ENCODE data around the gene VPS4A. TPM values are rescaled to one million over a fixed set of nuclear protein-coding genes. Genes with fewer than 3 reads are reported as not detected.

VPS4A gene
- total RNA-seq, 1 donor from 2014 or later, result 29.6 TPM

DNA sequence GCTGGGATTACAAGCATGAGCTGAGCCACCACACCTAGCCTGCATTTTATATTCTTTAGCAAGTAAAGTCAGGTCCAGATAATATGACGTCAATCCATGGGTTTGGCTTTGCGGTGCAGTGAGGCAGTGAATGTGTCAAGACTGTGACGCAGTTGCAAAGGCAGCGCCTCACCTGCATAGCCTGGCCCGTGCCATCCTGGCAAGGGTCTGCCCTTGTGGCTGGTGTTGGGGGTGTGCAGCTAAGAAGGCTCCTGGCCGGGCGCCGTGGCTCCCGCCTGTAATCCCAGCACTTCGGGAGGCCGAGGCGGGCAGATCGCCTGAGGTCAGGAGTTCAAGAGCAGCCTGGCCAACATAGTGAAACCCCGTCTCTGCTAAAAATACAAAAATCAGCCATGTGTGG is 12.3 kb downstream of the VPS4A start:
- no peak for DNase-seq (ENCODE audit: missing footprints)
- ATAC-seq, result no peak
- intact Hi-C loops (cut with DNase I), result no loop called here

DNA sequence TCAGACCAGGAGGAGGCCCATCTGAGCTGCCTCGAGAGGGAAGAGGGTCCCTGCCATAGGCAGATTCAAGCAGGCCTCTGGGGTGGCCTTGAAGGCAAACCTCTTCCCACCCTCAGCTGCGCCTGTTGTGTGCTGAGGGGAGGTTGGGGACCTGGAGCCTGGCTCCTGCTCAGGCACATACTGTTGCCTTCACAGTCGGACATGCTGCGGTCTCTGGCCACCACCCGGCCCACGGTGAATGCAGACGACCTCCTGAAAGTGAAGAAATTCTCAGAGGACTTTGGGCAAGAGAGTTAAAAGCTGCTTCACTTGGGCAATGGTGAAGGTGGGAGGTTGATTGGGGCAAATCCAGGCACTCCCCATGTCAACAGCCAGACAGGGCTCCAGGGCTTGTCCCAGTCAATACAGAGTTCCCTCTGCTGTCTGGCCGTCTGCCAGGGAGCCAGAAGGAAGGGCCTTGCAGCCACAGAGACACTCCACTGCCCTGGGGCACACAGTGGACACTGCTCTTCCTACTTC is 12.9 kb downstream of the VPS4A start:
- intact Hi-C loops (cut with DNase I), result no loop called here
- ATAC-seq (peak; percentile 59), DNase-seq (ENCODE audit: missing footprints) (peak; percentile 86)

DNA sequence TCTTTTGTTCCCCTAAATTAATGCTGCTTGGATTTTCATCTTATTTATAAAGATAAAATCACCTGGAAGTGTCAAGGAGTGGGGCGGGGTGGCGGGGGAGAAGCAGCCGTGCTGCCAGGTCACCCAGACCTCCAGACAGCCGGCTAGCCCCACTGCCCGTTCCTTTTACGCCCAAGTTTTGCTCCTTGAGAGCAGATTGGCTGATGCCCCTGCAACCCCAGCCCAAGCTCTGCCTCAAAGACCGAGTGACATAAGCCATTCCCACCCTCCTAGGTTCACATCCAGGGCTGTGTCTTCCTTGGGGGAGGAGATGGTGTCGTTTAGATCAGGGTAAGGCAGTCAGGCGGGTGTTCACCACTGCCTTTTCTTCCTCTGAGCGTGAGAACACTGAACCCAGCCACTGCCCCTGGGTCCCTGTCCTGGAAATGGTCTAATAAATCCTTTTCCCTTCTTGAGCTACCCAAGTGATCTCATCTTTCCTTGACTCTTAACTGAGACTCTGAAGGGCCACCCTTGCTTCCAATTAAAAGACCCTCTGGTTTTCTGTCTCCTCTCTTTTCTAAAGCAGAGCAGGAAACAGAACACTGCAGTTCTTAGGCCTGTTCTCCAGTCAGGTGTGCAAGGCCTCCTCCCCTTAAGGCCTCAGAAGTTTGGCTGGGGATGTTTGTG is 13.6 kb downstream of the VPS4A start:
- ATAC-seq (no peak), DNase-seq (ENCODE audit: missing footprints) (no peak)
- intact Hi-C loops (cut with DNase I), result no loop called here

GRCh38 chr16:69325784-69326171 is 14.6 kb downstream of the VPS4A start:
- intact Hi-C loops (cut with DNase I), result no loop called here
- DNase-seq (ENCODE audit: missing footprints) (no peak), ATAC-seq (no peak)

DNA sequence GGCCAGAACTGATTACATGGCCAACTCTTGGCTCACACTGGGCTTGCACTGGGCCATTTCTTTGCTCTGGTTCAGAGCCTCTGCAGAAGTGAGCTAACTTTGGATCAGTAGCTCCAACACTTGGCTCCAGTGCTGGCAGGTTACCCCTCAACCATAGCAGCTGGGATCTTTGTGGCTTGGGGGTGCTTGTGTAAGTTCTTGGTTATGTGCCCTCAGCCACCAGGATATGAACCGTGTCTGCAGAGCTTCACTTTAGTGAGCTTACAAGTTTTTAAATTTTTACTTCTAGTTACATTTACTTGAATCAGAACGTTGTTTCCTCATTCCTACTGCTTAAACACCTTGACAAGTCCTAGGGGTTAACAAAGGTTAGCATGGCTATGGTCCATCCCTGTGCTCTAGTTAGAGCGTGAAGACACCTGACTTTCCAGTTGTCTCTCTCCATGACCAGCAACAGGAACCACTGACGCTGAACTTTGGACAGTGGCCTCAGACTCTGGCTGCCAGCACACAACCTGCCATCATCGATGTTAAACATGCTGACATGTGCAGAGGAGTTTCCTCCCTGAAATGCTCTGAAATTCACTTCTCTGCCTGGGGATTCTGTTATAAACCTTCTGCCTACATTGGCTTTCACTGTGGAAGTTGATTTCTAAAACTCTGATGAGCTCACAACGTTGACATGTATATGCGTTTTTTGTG is 15.2 kb downstream of the VPS4A start:
- no peak for ATAC-seq
- intact Hi-C loops (cut with DNase I), result no loop called here

DNA sequence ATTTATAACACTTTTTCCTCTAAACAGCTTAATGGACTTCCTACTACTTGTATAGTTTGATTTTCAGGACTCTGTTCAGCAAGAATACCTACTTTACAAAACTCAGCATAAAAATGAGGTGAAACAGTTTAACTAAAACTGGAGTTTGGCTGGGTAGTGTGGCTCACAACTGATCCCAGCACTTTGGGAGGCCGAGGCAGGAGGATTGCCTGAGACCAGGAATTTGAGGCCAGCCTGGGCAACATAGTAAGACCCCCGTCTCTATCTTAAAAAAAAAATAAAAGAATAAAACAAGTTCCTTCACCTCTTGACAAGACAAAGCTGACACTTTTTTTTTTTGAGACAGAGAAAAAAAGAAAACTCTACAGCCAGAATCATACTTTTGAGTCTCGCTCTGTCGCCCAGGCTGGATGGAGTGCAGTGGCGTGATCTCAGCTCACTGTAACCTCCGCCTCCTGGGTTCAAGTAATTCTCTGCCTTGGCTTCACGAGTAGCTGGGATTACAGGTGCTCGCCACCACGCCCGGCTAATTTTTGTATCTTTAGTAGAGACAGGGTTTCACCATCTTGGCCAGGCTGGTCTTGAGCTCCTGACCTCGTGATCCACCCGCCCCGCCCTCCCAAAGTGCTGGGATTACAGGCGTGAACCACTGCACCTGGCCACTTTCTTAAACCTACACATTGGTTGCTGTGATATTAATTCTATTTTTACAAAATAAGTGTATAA is 16.6 kb downstream of the VPS4A start:
- DNase-seq (ENCODE audit: missing footprints) (no peak), ATAC-seq (no peak)
- intact Hi-C loops (cut with DNase I), result no loop called here

More for the DNA sequence above, 15.2 kb downstream of the VPS4A start:
- no peak for DNase-seq (ENCODE audit: missing footprints)

DNA sequence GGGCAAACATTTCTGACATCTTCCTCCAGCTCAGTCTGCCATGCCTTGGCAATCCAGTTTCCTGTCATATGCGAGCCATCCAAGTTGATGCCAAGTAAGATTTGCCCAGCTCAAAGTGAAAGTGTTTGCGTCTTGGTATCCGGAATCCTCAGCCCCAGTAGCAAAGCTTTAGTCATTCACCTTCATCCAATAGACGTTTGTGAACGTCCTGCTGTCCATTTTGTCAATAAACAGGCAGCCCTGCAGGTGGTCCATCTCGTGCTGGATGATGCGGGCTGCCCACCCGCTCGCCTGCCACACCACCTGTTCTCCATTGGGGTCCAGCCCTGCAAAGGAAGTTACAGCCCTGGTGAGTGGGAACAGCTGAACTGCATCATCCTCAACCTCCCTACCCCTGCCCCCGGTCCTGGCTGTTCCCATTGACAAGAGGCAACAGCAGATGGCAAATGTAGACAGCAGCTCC is 17.7 kb downstream of the VPS4A start:
- ATAC-seq, result no peak
- intact Hi-C loops (cut with DNase I), result no loop called here
- no peak for DNase-seq (ENCODE audit: missing footprints)

DNA sequence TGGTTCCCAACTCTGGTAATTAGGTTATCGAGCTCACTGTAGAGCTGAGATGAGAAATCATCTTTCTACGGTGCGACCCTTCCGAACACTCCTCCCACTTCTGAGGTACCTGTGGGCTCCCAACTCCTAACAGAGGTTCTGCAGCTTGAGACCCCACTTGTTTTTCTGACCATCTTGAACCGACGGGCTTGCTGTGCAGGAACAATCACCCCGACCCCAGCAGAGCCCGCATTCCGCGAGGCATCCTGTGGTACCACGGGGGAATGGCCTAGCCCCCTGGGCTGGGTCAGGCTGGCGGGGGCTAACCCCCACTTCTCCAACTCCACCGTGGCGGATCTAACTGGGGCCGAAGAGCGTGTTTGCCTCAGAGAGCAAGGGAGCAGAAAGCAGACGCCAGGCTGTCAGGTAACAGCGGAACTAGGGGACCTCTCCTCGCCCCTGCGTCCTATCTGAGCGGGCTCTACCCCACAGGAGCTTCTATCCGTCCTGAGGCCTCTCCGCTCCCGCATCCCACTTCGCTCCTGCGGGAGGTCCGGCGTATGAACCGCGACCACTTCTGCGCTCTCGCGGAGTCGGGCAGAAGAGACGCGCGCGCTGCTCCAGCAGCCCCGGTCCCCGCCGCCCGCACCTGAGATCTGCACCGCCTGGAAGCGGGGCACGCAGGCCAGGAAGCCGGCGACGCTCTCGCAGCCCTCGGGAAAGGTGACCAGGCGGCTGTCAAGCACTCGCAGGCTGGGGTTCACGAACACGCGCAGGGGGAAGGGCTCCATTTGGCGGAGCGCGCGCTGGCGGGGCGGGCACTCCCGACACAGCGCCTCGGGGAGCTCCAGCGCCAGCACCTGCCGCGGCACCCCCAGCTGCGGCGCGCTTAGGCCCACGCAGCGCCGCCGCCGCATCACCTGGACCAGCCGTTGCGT is 18.5 kb downstream of the VPS4A start:
- DNase-seq (ENCODE audit: missing footprints), result no peak
- intact Hi-C loops (cut with DNase I), result no loop called here
- peak; percentile 11 for ATAC-seq

DNA sequence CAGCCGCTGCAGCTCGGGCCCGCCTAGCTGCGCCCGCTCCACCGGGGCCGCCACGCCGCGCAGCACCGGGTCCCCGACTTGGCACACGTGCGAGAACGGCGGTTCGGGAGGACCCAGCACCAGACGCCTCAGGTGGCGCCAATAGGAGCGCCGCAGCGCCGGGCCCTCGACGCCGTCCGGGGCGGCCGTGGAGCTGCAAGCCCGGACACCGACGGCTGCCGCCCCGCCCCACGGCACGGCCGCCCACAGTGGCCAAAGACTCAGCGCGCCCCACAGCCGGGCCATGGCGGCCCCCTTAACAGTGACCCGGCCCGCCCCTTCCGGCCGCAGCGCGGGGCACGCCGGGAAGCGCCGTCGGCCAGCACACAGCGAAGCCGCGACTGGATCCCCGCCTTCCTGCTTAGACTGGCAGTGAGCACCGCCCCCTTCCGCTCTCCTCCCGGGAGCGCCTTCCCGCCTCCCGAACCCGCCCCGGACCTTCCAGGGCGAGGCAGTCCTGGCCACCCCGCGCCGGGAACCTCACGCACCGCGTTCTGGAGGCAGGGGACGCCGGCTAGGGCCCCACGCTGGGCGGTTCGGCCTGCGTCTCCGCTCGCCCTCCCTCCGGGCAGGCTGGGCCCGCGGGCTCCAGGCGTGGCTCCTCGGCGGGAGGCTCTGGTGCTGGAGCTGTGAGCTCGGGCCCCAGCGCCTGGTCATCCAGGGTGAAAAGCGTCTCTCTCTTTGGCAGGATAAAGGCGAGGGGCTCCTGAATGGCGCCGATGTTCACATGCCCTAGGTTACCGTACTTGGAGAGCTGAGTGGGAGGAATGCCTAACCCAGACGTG is 19.3 kb downstream of the VPS4A start, which contains the start of gene PDF:
Gene PDF, minus strand, starts transcription at position 303 of the 824 bp plus-strand sequence. Its CDS starts 18 bp downstream, at position 285.
- ATAC-seq (peak; percentile 98), DNase-seq (ENCODE audit: missing footprints) (peak; percentile 97)
- intact Hi-C loops (cut with DNase I), result no loop called here

DNA sequence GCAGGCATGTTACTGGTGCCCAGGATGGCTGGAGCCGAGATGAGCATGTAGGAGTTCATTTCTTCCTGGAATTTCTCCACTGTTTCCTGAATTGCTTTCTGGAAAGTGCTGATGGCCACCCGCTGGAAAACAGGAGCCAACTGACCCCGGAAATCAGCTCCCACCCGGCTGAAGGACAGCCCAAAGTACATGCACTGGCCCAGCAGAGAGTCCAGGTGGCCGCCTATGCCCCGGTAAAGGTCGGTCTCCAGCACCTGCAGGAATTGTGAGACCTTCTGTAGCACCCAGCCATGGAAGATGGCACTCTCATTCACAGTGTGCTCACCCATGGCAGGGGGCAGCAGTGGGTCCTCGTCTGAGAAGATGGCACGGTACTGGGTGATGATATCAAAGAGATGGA is 23.5 kb downstream of the VPS4A start:
- intact Hi-C loops (cut with DNase I), result no loop called here
- no peak for DNase-seq (ENCODE audit: missing footprints)
- ATAC-seq, result no peak

GRCh38 chr16:69338557-69339288 is 27.6 kb downstream of the VPS4A start:
- ATAC-seq, result no peak
- intact Hi-C loops (cut with DNase I), result no loop called here

GRCh38 chr16:69339289-69340094 is 28.3 kb downstream of the VPS4A start, which contains the start of the genes COG8 and NIP7:
Gene COG8 (minus strand): TSS chr16:69339564. CDS start chr16:69339552, 12 bp downstream.
Gene NIP7 (plus strand): TSS chr16:69339772. CDS start chr16:69339830, 58 bp downstream.
- intact Hi-C loops (cut with DNase I), result loop anchor here (5.0 kb wide), 1 partner anchor 43 kb away; no protein-coding TSS in a partner anchor
- ATAC-seq, result peak; percentile 99
- peak; percentile 97 for DNase-seq (ENCODE audit: missing footprints)

More at GRCh38 chr16:69338557-69339288, 27.6 kb downstream of the VPS4A start:
- DNase-seq (ENCODE audit: missing footprints), result peak; percentile 86

- ATAC-seq, result no peak
- intact Hi-C loops (cut with DNase I), result loop anchor here (5.0 kb wide), 1 partner anchor 42 kb away; no protein-coding TSS in a partner anchor
- no peak for DNase-seq (ENCODE audit: missing footprints)
Measured at GRCh38 chr16:69340095-69340644, 29.0 kb downstream of the VPS4A start.

GRCh38 chr16:69344171-69344570 is 33.0 kb downstream of the VPS4A start:
- DNase-seq (ENCODE audit: missing footprints) (no peak), ATAC-seq (no peak)
- intact Hi-C loops (cut with DNase I), result loop anchor here (5.0 kb wide), 1 partner anchor 38 kb away; no protein-coding TSS in a partner anchor

GRCh38 chr16:69345923-69346322 is 34.8 kb downstream of the VPS4A start:
- intact Hi-C loops (cut with DNase I), result no loop called here
- no peak for ATAC-seq

More at GRCh38 chr16:69345923-69346322, 34.8 kb downstream of the VPS4A start:
- DNase-seq (ENCODE audit: missing footprints), result no peak
